Endothelial cell of umbilical vein (primary cell): ENCODE results near the gene SCN9A. TPM values are rescaled to one million over a fixed set of nuclear protein-coding genes. Genes with fewer than 3 reads are reported as not detected.

Experiments
- BruUV-seq: library from RNA; stranded (reverse); fragments of 400-500 nt; replicated peaks from 2 replicates; lab custom pipeline; 2021; lab: Mats Ljungman, UMichigan
- CTCF ChIA-PET: fragments of 300-600, 350-600 bp; sonication (Branson Sonifier 250); formaldehyde crosslinking; loops from one replicate; lab custom pipeline; 2021; ENCODE audit warnings: antibody characterized with exemption, inconsistent platforms; lab: Charles Lee
- POLR2A ChIA-PET: fragments of 300-600, 350-600 bp; sonication (Branson Sonifier 250); formaldehyde crosslinking; loops from one replicate; lab custom pipeline; 2021; ENCODE audit warnings: antibody characterized with exemption, inconsistent platforms; lab: Charles Lee
- DNase-seq: peaks from one replicate; pipeline ENCODE4 v3.0.0-alpha.2; 2011; ENCODE audit warnings: low read depth, low spot score
- FAIRE-seq: peaks from 2 replicates; lab custom pipeline; 2011; peaks lifted over from hg19 to GRCh38; lab: Jason Lieb, UNC
- H2AFZ ChIP-seq: 2 replicates; pipeline ENCODE4 v1.6.0; 2012; ENCODE audit warnings: low read depth, low read length, control low read depth, inconsistent platforms
- H3K27ac ChIP-seq: 2 replicates; pipeline ENCODE4 v1.5.1; 2011; ENCODE audit warnings: low read depth, mild to moderate bottlenecking, control low read depth, low read length, moderate library complexity; ENCODE audit not compliant: insufficient read depth
- H3K27me3 ChIP-seq, 2 experiments: 2 replicates each; pipeline versions ENCODE4 v1.6.0 to v1.6.1; 2011; ENCODE audit warnings: low read length in 2 of 2, mixed read lengths in 1 of 2; ENCODE audit not compliant: control insufficient read depth in 2 of 2, insufficient read depth in 2 of 2
- H3K36me3 ChIP-seq, 2 experiments: 2 replicates in 1 of 2; 3 replicates in 1 of 2; pipeline ENCODE4 v1.5.1; 2011; ENCODE audit warnings: low read length in 2 of 2, mild to moderate bottlenecking in 1 of 2, moderate library complexity in 1 of 2; ENCODE audit not compliant: control insufficient read depth in 2 of 2, insufficient read depth in 2 of 2; ENCODE audit errors: extremely low read depth in 1 of 2
- H3K4me1 ChIP-seq: 3 replicates; pipeline ENCODE4 v1.5.1; 2011; ENCODE audit warnings: mild to moderate bottlenecking, low read length; ENCODE audit not compliant: control insufficient read depth, insufficient read depth; ENCODE audit errors: extremely low read depth
- H3K4me2 ChIP-seq: 2 replicates; pipeline ENCODE4 v1.6.1; 2011; ENCODE audit warnings: low read length, control low read depth, mixed read lengths; ENCODE audit not compliant: insufficient read depth
- H3K4me3 ChIP-seq, 3 experiments: fragments of 200-600 bp in 1 of 3; sonication (generic), shearing (Covaris generic) in 1 of 3; replicated peaks in 1 of 3; 2 replicates each; pipeline ENCODE4 v1.5.1; 2011 to 2016; ENCODE audit warnings: control low read depth in 3 of 3, low read length in 3 of 3, mild to moderate bottlenecking in 2 of 3, inconsistent platforms in 1 of 3, low read depth in 1 of 3, moderate library complexity in 1 of 3; ENCODE audit not compliant: insufficient read depth in 1 of 3
- H3K79me2 ChIP-seq: 2 replicates; pipeline ENCODE4 v1.6.0; 2012; ENCODE audit warnings: low read length, inconsistent platforms; ENCODE audit not compliant: control insufficient read depth, insufficient read depth
- H3K9ac ChIP-seq: replicated peaks from 2 replicates; pipeline ENCODE3; 2011; ENCODE audit warnings: low read length, control low read depth; ENCODE audit not compliant: insufficient read depth; ENCODE audit errors: extremely low read depth
- H3K9me1 ChIP-seq: replicated peaks from 3 replicates; pipeline ENCODE4 v1.6.0; 2011; ENCODE audit warnings: mild to moderate bottlenecking, low read length; ENCODE audit not compliant: control insufficient read depth, insufficient read depth; ENCODE audit errors: extremely low read depth
- H3K9me3 ChIP-seq: replicated peaks from 2 replicates; pipeline ENCODE4 v1.5.1; 2012; ENCODE audit warnings: low read length, inconsistent platforms; ENCODE audit not compliant: control insufficient read depth, insufficient read depth
- H4K20me1 ChIP-seq: replicated peaks from 2 replicates; pipeline ENCODE3; 2011; ENCODE audit warnings: mild to moderate bottlenecking, low read length; ENCODE audit not compliant: control insufficient read depth, insufficient read depth; ENCODE audit errors: extremely low read depth
- EZH2 ChIP-seq: IDR thresholded peaks from 2 replicates; pipeline ENCODE4 v1.6.1; 2012; ENCODE audit warnings: borderline replicate concordance, low read depth, mild to moderate bottlenecking, moderate library complexity, low read length, inconsistent platforms; ENCODE audit not compliant: severe bottlenecking
- GATA2 ChIP-seq: IDR thresholded peaks from 2 replicates; pipeline ENCODE4 v1.7.0; 2011; ENCODE audit warnings: low read depth, mild to moderate bottlenecking, moderate library complexity, mixed read lengths, low read length; ENCODE audit not compliant: insufficient read length, insufficient read depth
- JUN ChIP-seq: IDR thresholded peaks from 2 replicates; pipeline ENCODE4 v1.6.1; 2011; ENCODE audit warnings: borderline replicate concordance, low read depth; ENCODE audit not compliant: insufficient read length, insufficient read depth
- MAX ChIP-seq: IDR thresholded peaks from 2 replicates; pipeline ENCODE4 v1.6.1; 2011; ENCODE audit not compliant: insufficient read depth, insufficient read length
- MYC ChIP-seq: IDR thresholded peaks from one replicate; pipeline ENCODE4 v1.6.1; 2011; ENCODE audit warnings: mild to moderate bottlenecking, low read depth, low read length
- POLR2A ChIP-seq: IDR thresholded peaks from 2 replicates; pipeline ENCODE4 v1.6.1; 2012; ENCODE audit warnings: low read depth, mild to moderate bottlenecking, control low read depth, low read length
- POLR2AphosphoS5 ChIP-seq: IDR thresholded peaks from 2 replicates; pipeline ENCODE4 v1.6.1; 2012; ENCODE audit warnings: low read depth, mild to moderate bottlenecking, control low read depth, low read length, moderate library complexity; ENCODE audit not compliant: insufficient read depth
- dilution Hi-C: fragments of 300-500 bp; cut with MboI; formaldehyde crosslinking; loops from one replicate; pipeline ENCODE4 v1.15.0; 2019; ENCODE audit warnings: low sequenced_read_pairs; ENCODE audit not compliant: extremely low pct_ligation_motif_present
- intact Hi-C: fragments of 100-400 bp; cut with micrococcal nuclease; formaldehyde crosslinking; loops from one replicate; pipeline ENCODE4 v1.10.0; 2022
- polyA plus RNA-seq, 4 experiments: library from polyadenylated mRNA; depleted of rRNA in 3 of 4; stranded (reverse) in 3 of 4; unstranded in 1 of 4; fragments of >200 nt; gene quantifications; 2 replicates each; pipeline versions ENCODE4 v1.2.1 to v1.2.3, GENCODE V29; 2011 to 2012; ENCODE audit warnings: missing spikeins in 1 of 4
- total RNA-seq: library from RNA; stranded (reverse); gene quantifications from 2 replicates; pipeline ENCODE4 v1.2.3, GENCODE V29; 2021
- TF ChIP-seq, protein P1 (sequence below), 2 donors: IDR thresholded peaks; 1 replicate in 1 of 2; 2 replicates in 1 of 2; pipeline ENCODE4 v1.5.1; 2011; ENCODE audit warnings: low read length in 2 of 2, mild to moderate bottlenecking in 2 of 2, moderate library complexity in 2 of 2, control low read depth in 1 of 2, inconsistent platforms in 1 of 2, low read depth in 1 of 2; ENCODE audit not compliant: insufficient read depth in 1 of 2; ENCODE audit errors: extremely low read depth in 1 of 2

The SCN9A gene
- total and polyA plus RNA-seq, 2 donors (not counting 3 experiments of a cell fraction or from before 2014, with no cell fraction given), result 0.88 to 1.6 TPM

DNA sequence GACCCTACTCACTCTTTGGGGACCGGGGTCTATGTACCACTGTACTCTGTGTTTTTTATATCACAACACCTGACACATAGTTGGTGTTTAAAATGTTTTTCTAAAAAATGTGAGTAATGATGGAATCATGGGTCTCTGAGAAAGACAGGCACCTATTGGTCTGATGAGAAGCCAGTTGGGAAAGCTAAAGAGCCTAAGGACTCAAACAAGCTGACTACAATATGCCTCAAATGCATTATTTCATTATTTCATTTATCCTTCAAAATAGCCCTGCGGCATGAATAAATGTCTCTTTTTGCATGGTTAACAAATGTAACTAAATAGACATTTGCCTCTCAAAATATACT, 145.0 kb downstream of the SCN9A start:
- TF ChIP-seq JUN, result no peak
- no peak for TF ChIP-seq POLR2AphosphoS5
- TF ChIP-seq MYC, result no peak
- Histone ChIP-seq H3K4me1 (peaks cover 28% of the 10 kb centered on the region), H3K9ac (no peak overlapping the region), H3K79me2 (no peaks in the 10 kb centered on the region), H2AFZ (peak overlapping the region; percentile 79), H3K36me3 (no peaks in the 10 kb centered on the region), H4K20me1 (no peaks in the 10 kb centered on the region), H3K4me2 (no peak overlapping the region), H3K27me3 (no peaks in the 10 kb centered on the region), H3K27ac (peak overlapping the region; percentile 17), H3K9me1 (no peaks in the 10 kb centered on the region), H3K9me3 (no peaks in the 10 kb centered on the region), H3K4me3 (no peak overlapping the region)
- POLR2A ChIA-PET, result no interaction called here
- no TSS peak for BruUV-seq
- CTCF ChIA-PET, result no interaction called here
- FAIRE-seq, result no peak
- no peak for DNase-seq
- dilution Hi-C loops (no loop called here), intact Hi-C loops (loop anchor here (10.0 kb wide), 2 partner anchors 176 to 1446 kb away; no protein-coding TSS in a partner anchor)

DNA sequence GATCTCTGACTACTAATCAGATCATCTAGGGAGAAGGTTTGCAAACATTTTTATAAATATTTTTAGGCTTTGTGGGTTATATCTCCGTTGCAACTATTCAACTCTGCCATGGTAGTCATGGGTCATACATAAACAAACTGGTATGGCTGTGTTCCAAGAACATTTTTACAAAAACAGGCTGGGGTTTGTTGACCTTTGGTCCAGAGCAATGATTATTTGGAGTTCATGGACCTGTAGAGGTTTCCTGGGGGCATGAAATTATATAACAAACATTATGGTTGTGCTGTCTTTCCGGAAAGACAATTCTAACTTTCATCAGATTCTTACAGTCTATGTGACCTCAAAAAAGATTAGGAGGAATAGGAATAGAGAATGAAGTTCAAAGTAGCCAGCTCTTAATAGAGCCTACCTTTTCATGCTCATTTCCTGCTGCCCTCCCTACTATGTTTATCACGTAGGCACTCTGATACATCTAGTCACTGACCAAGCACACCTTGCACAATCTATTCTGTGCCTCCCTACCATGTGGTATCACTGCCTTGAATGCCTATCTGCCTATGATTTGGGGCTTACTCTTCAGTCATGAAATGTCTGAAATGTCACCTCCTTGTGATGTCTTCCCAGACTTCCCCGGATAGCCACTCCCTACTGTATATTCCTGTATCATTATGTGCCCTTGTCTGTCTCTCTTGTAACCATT, 145.6 kb downstream of the SCN9A start:
- intact Hi-C loops (loop anchor here (10.0 kb wide), 2 partner anchors 175 to 1445 kb away; no protein-coding TSS in a partner anchor), dilution Hi-C loops (no loop called here)
- Histone ChIP-seq H3K4me2 (peak overlapping the region; percentile 4), H3K27ac (peak overlapping the region; percentile 17), H3K9me3 (no peaks in the 10 kb centered on the region), H3K36me3 (no peaks in the 10 kb centered on the region), H3K9me1 (no peaks in the 10 kb centered on the region), H3K27me3 (no peaks in the 10 kb centered on the region), H3K4me3 (no peak overlapping the region), H4K20me1 (no peaks in the 10 kb centered on the region), H3K4me1 (peaks cover 26% of the 10 kb centered on the region), H3K9ac (no peak overlapping the region), H3K79me2 (no peaks in the 10 kb centered on the region), H2AFZ (peak overlapping the region; percentile 79)
- POLR2A ChIA-PET, result no interaction called here
- FAIRE-seq (peak; percentile 48), DNase-seq (peak; percentile 57)
- CTCF ChIA-PET, result no interaction called here
- TF ChIP-seq MYC (no peak), EZH2 (no peak), POLR2A (no peak), POLR2AphosphoS5 (no peak), JUN (no peak), MAX (no peak), GATA2 (no peak)
- TF ChIP-seq, protein P1, sequence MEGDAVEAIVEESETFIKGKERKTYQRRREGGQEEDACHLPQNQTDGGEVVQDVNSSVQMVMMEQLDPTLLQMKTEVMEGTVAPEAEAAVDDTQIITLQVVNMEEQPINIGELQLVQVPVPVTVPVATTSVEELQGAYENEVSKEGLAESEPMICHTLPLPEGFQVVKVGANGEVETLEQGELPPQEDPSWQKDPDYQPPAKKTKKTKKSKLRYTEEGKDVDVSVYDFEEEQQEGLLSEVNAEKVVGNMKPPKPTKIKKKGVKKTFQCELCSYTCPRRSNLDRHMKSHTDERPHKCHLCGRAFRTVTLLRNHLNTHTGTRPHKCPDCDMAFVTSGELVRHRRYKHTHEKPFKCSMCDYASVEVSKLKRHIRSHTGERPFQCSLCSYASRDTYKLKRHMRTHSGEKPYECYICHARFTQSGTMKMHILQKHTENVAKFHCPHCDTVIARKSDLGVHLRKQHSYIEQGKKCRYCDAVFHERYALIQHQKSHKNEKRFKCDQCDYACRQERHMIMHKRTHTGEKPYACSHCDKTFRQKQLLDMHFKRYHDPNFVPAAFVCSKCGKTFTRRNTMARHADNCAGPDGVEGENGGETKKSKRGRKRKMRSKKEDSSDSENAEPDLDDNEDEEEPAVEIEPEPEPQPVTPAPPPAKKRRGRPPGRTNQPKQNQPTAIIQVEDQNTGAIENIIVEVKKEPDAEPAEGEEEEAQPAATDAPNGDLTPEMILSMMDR (IDR thresholded peaks at IDR 0.05; ENCODE audit: extremely low read depth in 1 of 2, insufficient read depth in 1 of 2, low read depth in 1 of 2, low read length in 2 of 2), result no peak
- no TSS peak for BruUV-seq
